Thyroid gland (tissue), 4 donors: ENCODE results near the gene FAM222A. TPM values are rescaled to one million over a fixed set of nuclear protein-coding genes. Genes with fewer than 3 reads are reported as not detected.

Experiments
- DNase-seq, 2 donors: peaks; one replicate each; pipeline ENCODE4 v3.0.0-alpha.2; 2019
- H3K27ac ChIP-seq, 3 donors: fragments of 200-600 bp; sonication (generic); 1 replicate in 2 of 3; 2 replicates in 1 of 3; pipeline ENCODE4 v1.5.1; 2016 to 2019; ENCODE audit warnings: mild to moderate bottlenecking in 1 of 3, moderate library complexity in 1 of 3
- H3K27me3 ChIP-seq: fragments of 200-600 bp; sonication (generic); one replicate; pipeline ENCODE4 v1.5.1; 2019
- H3K36me3 ChIP-seq, 2 donors: fragments of 200-600 bp; sonication (generic); one replicate each; pipeline ENCODE4 v1.5.1; 2016 to 2019
- H3K4me1 ChIP-seq, 2 donors: fragments of 200-600 bp; sonication (generic); one replicate each; pipeline ENCODE4 v1.5.1; 2017 to 2019
- H3K4me3 ChIP-seq, 3 donors: fragments of 200-600 bp; sonication (generic); replicated peaks in 1 of 3; 1 replicate in 2 of 3; 2 replicates in 1 of 3; pipeline ENCODE4 v1.5.1; 2016; ENCODE audit warnings: mild to moderate bottlenecking in 1 of 3
- H3K9me3 ChIP-seq: fragments of 200-600 bp; sonication (generic); one replicate; pipeline ENCODE4 v1.5.1; 2017
- POLR2A ChIP-seq, 2 donors: fragments of 450-650 bp; IDR thresholded peaks; one replicate each; pipeline ENCODE4 v1.6.1; 2017; ENCODE audit warnings: antibody characterized with exemption in 2 of 2, mild to moderate bottlenecking in 2 of 2, moderate library complexity in 1 of 2
- WGBS, 2 donors: methylation state at CpG; one replicate each; pipeline ENCODE4 v1.1.5; 2017; 5-methylcytosine and 5-hydroxymethylcytosine counted together
- intact Hi-C: fragments of 100-400 bp; cut with DNase I; formaldehyde crosslinking; loops from one replicate; pipeline ENCODE4 v1.15.1; 2023
- total RNA-seq, 4 donors: library from RNA; depleted of rRNA; stranded (reverse); fragments of >200 nt; gene quantifications; one replicate each; pipeline ENCODE4 v1.2.3, GENCODE V29; 2016
- TF ChIP-seq, protein P1 (sequence below), 6 experiments: fragments of 200-600 bp in 3 of 6; fragments of 450-650 bp in 3 of 6; sonication (generic) in 3 of 6; IDR thresholded peaks; one replicate each; pipeline ENCODE4 v1.5.1; 2016 to 2019; ENCODE audit warnings: antibody characterized with exemption in 6 of 6, mild to moderate bottlenecking in 2 of 6, inconsistent platforms in 1 of 6, moderate library complexity in 1 of 6

FAM222A gene
- total RNA-seq, 4 donors from 2014 or later: 1.3 to 3.8 (median 1.9) TPM

DNA sequence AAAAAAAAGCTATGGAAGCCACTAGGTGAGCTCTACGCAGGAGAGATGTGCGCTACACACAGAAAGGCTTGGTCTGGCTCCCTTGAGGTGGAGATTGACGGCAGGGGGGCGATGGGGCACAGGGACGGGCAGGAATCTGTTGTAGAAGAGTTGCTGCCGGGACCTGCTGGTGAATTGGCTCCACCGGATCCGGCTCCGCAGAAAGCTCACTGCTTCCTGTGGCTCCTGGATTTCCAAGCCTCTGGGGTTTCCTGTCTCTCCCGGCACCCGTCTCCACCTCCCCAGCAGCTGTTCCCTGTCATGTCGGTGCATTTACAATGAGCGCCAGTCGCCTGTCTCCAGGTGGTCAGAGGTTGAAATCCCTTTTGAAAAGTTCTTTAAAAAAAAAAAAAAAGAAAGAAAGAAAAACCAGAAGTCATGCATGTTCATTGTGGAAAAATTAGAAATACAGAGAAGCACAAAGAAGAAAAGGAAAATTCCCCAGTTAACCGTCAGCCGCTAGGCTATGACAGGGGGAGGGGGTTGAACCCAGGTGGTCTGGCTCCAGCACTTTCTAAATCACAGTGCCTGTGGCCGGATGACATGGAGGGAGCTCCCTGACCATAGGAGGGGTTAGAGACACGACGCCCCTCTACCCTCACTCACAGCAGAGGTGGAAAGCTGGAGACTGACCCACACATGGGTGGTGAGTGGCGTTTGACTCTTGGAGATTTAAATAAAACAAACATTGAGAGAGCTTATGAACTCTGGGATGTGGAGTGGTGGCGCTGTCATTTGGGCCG, 20.8 kb downstream of the FAM222A start:
- H3K4me3 ChIP-seq: no peak overlapping the region
- H3K4me1 ChIP-seq: no peaks in the 10 kb centered on the region
- H3K27me3 ChIP-seq: no peaks in the 10 kb centered on the region
- WGBS, 2 donors: 23 to 26% methylated on average over 22 of the region's 22 CpGs
- intact Hi-C loops: no loop called here
- DNase-seq: no peak
- no peak overlapping the region for H3K27ac ChIP-seq
- no peak for TF ChIP-seq POLR2A (IDR thresholded peaks at IDR 0.05)
- TF ChIP-seq, protein P1, sequence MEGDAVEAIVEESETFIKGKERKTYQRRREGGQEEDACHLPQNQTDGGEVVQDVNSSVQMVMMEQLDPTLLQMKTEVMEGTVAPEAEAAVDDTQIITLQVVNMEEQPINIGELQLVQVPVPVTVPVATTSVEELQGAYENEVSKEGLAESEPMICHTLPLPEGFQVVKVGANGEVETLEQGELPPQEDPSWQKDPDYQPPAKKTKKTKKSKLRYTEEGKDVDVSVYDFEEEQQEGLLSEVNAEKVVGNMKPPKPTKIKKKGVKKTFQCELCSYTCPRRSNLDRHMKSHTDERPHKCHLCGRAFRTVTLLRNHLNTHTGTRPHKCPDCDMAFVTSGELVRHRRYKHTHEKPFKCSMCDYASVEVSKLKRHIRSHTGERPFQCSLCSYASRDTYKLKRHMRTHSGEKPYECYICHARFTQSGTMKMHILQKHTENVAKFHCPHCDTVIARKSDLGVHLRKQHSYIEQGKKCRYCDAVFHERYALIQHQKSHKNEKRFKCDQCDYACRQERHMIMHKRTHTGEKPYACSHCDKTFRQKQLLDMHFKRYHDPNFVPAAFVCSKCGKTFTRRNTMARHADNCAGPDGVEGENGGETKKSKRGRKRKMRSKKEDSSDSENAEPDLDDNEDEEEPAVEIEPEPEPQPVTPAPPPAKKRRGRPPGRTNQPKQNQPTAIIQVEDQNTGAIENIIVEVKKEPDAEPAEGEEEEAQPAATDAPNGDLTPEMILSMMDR (IDR thresholded peaks at IDR 0.05): no peak
- H3K36me3 ChIP-seq: no peaks in the 10 kb centered on the region
- H3K9me3 ChIP-seq: no peaks in the 10 kb centered on the region

DNA sequence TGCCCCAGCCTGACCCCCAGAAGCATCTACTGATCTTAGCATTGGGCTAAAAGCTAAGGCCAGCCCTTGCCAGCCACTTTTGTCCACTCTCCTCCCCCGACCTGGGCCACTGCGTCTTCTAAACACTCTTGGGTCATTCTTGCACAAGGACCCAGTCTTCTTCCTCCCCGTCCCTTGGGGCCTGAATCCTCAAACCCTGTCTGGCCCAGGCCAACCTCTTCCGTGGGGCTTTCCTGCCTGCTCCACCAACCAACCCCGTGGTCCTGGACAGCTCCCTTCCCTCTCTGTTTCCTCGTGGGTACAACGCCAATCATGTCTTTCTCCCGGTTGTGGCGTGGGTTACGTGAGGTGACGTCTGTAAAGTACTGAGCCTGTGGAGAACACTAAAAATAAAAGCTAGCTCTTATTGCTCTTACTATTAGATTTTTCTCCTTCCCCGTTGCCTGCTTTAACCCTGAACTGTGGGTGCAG, 21.5 kb downstream of the FAM222A start:
- 53 to 66% methylated on average over 12 of the region's 12 CpGs for WGBS, 2 donors
- H3K9me3 ChIP-seq: no peaks in the 10 kb centered on the region
- no peak for TF ChIP-seq POLR2A (IDR thresholded peaks at IDR 0.05)
- TF ChIP-seq, protein P1 (IDR thresholded peaks at IDR 0.05): no peak

DNA sequence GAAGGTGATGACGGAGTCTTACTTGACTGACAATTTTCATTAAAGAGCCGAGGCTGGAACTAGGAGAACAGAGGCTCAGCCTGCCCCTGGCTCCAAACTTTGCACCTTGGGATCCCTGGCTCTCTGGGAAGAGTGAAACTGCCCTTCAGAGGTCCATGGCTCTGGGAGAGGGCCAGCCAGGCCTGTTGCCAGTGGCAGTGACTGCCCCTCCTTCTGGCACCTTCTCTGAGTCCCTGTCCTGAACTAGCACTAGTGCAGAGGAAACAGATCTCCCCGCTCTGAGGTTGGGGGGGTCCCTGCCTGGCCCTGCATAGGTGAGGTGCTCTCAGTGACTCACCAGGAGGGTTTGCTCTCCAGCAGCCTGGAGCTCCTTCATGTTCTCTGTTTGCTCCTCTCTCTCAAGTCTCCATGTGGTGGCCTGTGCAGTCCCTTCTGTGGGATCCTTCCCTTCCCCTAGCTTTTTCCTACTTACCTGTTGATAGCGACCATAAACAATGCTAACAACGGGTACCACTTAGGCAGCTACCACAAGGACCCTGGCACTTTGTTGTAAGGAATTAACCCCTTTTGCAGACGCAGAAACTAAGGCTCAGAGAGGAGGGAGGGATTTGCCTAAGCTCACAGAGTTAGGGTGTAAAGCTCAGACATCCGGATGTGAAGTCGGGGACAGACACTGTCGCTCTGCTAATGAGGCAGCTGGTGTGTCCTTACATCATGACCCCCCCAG, 22.4 kb downstream of the FAM222A start:
- 42 to 50% methylated on average over 9 of the region's 9 CpGs for WGBS, 2 donors
- H3K27me3 ChIP-seq: no peaks in the 10 kb centered on the region
- no peak for DNase-seq
- TF ChIP-seq, protein P1 (IDR thresholded peaks at IDR 0.05): no peak
- no peak for TF ChIP-seq POLR2A (IDR thresholded peaks at IDR 0.05)
- H3K4me3 ChIP-seq: no peak overlapping the region
- intact Hi-C loops: no loop called here
- H3K27ac ChIP-seq: no peak overlapping the region
- no peaks in the 10 kb centered on the region for H3K9me3 ChIP-seq
- H3K4me1 ChIP-seq: no peaks in the 10 kb centered on the region
- no peaks in the 10 kb centered on the region for H3K36me3 ChIP-seq

More for the DNA sequence above, 21.5 kb downstream of the FAM222A start:
- no peaks in the 10 kb centered on the region for H3K36me3 ChIP-seq
- no peak for DNase-seq
- no peak overlapping the region for H3K27ac ChIP-seq
- no peaks in the 10 kb centered on the region for H3K27me3 ChIP-seq
- intact Hi-C loops: no loop called here
- H3K4me1 ChIP-seq: no peaks in the 10 kb centered on the region
- no peak overlapping the region for H3K4me3 ChIP-seq

DNA sequence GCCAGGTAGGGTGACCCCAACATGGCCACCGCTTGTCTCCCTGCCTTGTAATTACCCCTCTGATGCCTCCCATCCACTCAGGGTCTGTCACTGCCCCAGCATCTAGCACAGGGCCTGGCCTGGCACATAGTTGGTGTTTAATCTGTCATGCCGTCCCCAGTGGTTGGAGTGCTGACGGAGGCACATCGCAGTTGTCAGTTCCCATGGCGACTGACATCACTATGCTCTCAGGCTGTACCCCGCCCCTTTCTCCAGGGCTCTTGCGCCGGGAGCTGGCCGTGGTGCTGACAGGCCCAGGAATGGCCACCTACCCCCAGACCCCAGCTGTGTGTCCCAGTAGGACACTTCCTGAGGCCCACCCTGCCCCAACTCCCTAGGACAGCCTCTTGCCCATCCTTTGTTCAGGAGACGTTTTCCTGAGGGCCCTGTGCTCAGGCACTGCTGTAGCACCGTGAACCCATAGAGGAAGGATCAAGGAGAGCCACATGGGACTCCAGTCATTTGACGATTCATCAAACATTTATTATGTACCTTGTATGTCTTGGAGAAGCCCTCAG, 23.0 kb downstream of the FAM222A start:
- no peak for TF ChIP-seq POLR2A (IDR thresholded peaks at IDR 0.05)
- TF ChIP-seq, protein P1 (IDR thresholded peaks at IDR 0.05): no peak
- Histone ChIP-seq H3K36me3 (no peaks in the 10 kb centered on the region), H3K4me3 (no peak overlapping the region), H3K27ac (no peak overlapping the region), H3K27me3 (no peaks in the 10 kb centered on the region), H3K9me3 (no peaks in the 10 kb centered on the region), H3K4me1 (no peaks in the 10 kb centered on the region)
- DNase-seq: peak in 1 of 2 donors; percentile 14
- WGBS, 2 donors: 18 to 26% methylated on average over 9 to 12 of the region's 12 CpGs
- intact Hi-C loops: no loop called here
